Uterus (tissue), 2 donors: ENCODE results near the gene KIAA1217.

ENCODE experiments used
- CTCF ChIP-seq, 4 experiments: fragments of 200-600 bp in 2 of 4; fragments of 450-650 bp in 2 of 4; sonication (generic) in 2 of 4; IDR thresholded peaks; one replicate each; pipeline ENCODE4 v1.5.1; 2016 to 2019; ENCODE audit warnings: antibody characterized with exemption in 4 of 4, mild to moderate bottlenecking in 2 of 4, moderate library complexity in 1 of 4
- POLR2A ChIP-seq, 2 donors: fragments of 450-650 bp; IDR thresholded peaks; one replicate each; pipeline ENCODE4 v1.6.1; 2016; ENCODE audit warnings: antibody characterized with exemption in 2 of 2, mild to moderate bottlenecking in 1 of 2, moderate library complexity in 1 of 2

GRCh38 chr10:24261627-24262026, 52.7 kb downstream of the KIAA1217 start:
- TF ChIP-seq CTCF (IDR thresholded peaks at IDR 0.05) (no peak), POLR2A (IDR thresholded peaks at IDR 0.05) (no peak)
